Measurements from ENCODE around the gene KCNG4. TPM values are rescaled to one million over a fixed set of nuclear protein-coding genes. Genes with fewer than 3 reads are reported as not detected.
A peak's percentile ranks its signal among the peaks of the same experiment; 100 is the strongest.

KCNG4 gene
- total and polyA plus RNA-seq, 2 experiments from 2014 or later: 0.07 TPM; not detected in 1

DNA sequence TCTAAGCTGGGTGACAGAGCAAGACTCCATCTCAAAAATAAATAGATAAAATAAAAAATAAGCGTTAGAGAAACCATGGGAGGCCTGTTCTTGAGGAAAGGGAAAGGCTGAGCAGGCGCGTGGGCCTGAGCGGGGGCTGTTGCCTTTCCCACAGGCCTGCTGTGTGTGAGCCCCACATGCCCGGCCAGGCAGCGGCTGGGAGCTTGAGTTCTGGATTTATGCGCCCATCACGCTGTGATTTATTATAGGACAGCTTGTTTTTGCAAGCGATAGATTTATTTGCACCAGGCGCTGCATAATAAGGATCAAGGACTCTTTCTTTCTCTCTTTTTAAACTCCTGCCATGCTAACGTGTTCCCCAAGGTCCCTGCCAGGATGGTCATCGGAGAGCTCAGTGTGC is 40.1 kb upstream of the KCNG4 start:
- Histone ChIP-seq H3K27me3 (ENCODE audit: insufficient read depth) (no peaks in the 10 kb centered on the region), H4K20me1 (replicated peaks; ENCODE audit: insufficient read depth) (no peaks in the 10 kb centered on the region), H3K27ac (ENCODE audit: low read depth) (no peak overlapping the region), H3F3A (replicated peaks; ENCODE audit: low read depth) (peaks cover 5% of the 10 kb centered on the region), H2AFZ (peak overlapping the region; percentile 43; the same call in 1 of the 2 replicates), H3K4me3 (no peak overlapping the region), H3K79me2 (replicated peaks; ENCODE audit: insufficient read depth) (no peaks in the 10 kb centered on the region), H3K4me2 (no peak overlapping the region), H3K9me2 (ENCODE audit: insufficient read depth) (no peaks in the 10 kb centered on the region), H3K4me1 (ENCODE audit: insufficient read depth) (peaks cover 22% of the 10 kb centered on the region), H3K36me3 (ENCODE audit: insufficient read depth) (no peaks in the 10 kb centered on the region)
- ATAC-seq: no peak
- Mint-ChIP-seq H3K4me3 (no peak overlapping the region), H3K9me3 (no peaks in the 10 kb centered on the region), H3K36me3 (ENCODE audit: low read depth) (no peaks in the 10 kb centered on the region), H3K27me3 (ENCODE audit: insufficient read depth, low read depth, poor library complexity) (peaks cover 12% of the 10 kb centered on the region), H3K4me1 (peaks cover 29% of the 10 kb centered on the region), H3K27ac (no peak overlapping the region)
- TF ChIP-seq JUNB (IDR thresholded peaks at IDR 0.05; ENCODE audit: unreplicated experiment) (no peak), ZNF331 (CRISPR knock-in tag; IDR thresholded peaks at IDR 0.05; ENCODE audit: low read depth) (no peak), CREB1 (CRISPR knock-in tag; IDR thresholded peaks at IDR 0.05; ENCODE audit: low read depth) (no peak), NANOG (IDR thresholded peaks at IDR 0.05; ENCODE audit: borderline replicate concordance) (no peak), STAT1 (IDR thresholded peaks at IDR 0.05; ENCODE audit: unreplicated experiment) (no peak), EZH2 (IDR thresholded peaks at IDR 0.05; ENCODE audit: low read depth, unreplicated experiment) (no peak), POLR2AphosphoS5 (IDR thresholded peaks at IDR 0.05; ENCODE audit: low read depth) (no peak), EZH2phosphoT487 (IDR thresholded peaks at IDR 0.05; ENCODE audit: unreplicated experiment) (no peak), ZNF114 (CRISPR knock-in tag; IDR thresholded peaks at IDR 0.05) (no peak)
- TF ChIP-seq, protein P1, sequence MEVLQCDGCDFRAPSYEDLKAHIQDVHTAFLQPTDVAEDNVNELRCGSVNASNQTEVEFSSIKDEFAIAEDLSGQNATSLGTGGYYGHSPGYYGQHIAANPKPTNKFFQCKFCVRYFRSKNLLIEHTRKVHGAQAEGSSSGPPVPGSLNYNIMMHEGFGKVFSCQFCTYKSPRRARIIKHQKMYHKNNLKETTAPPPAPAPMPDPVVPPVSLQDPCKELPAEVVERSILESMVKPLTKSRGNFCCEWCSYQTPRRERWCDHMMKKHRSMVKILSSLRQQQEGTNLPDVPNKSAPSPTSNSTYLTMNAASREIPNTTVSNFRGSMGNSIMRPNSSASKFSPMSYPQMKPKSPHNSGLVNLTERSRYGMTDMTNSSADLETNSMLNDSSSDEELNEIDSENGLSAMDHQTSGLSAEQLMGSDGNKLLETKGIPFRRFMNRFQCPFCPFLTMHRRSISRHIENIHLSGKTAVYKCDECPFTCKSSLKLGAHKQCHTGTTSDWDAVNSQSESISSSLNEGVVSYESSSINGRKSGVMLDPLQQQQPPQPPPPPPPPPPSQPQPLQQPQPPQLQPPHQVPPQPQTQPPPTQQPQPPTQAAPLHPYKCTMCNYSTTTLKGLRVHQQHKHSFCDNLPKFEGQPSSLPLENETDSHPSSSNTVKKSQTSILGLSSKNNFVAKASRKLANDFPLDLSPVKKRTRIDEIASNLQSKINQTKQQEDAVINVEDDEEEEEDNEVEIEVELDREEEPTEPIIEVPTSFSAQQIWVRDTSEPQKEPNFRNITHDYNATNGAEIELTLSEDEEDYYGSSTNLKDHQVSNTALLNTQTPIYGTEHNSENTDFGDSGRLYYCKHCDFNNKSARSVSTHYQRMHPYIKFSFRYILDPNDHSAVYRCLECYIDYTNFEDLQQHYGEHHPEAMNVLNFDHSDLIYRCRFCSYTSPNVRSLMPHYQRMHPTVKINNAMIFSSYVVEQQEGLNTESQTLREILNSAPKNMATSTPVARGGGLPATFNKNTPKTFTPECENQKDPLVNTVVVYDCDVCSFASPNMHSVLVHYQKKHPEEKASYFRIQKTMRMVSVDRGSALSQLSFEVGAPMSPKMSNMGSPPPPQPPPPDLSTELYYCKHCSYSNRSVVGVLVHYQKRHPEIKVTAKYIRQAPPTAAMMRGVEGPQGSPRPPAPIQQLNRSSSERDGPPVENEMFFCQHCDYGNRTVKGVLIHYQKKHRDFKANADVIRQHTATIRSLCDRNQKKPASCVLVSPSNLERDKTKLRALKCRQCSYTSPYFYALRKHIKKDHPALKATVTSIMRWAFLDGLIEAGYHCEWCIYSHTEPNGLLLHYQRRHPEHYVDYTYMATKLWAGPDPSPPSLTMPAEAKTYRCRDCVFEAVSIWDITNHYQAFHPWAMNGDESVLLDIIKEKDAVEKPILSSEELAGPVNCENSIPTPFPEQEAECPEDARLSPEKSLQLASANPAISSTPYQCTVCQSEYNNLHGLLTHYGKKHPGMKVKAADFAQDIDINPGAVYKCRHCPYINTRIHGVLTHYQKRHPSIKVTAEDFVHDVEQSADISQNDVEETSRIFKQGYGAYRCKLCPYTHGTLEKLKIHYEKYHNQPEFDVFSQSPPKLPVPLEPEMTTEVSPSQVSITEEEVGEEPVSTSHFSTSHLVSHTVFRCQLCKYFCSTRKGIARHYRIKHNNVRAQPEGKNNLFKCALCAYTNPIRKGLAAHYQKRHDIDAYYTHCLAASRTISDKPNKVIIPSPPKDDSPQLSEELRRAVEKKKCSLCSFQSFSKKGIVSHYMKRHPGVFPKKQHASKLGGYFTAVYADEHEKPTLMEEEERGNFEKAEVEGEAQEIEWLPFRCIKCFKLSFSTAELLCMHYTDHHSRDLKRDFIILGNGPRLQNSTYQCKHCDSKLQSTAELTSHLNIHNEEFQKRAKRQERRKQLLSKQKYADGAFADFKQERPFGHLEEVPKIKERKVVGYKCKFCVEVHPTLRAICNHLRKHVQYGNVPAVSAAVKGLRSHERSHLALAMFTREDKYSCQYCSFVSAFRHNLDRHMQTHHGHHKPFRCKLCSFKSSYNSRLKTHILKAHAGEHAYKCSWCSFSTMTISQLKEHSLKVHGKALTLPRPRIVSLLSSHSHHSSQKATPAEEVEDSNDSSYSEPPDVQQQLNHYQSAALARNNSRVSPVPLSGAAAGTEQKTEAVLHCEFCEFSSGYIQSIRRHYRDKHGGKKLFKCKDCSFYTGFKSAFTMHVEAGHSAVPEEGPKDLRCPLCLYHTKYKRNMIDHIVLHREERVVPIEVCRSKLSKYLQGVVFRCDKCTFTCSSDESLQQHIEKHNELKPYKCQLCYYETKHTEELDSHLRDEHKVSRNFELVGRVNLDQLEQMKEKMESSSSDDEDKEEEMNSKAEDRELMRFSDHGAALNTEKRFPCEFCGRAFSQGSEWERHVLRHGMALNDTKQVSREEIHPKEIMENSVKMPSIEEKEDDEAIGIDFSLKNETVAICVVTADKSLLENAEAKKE (CRISPR knock-in tag; IDR thresholded peaks at IDR 0.05): no peak
- TF ChIP-seq, protein P2, sequence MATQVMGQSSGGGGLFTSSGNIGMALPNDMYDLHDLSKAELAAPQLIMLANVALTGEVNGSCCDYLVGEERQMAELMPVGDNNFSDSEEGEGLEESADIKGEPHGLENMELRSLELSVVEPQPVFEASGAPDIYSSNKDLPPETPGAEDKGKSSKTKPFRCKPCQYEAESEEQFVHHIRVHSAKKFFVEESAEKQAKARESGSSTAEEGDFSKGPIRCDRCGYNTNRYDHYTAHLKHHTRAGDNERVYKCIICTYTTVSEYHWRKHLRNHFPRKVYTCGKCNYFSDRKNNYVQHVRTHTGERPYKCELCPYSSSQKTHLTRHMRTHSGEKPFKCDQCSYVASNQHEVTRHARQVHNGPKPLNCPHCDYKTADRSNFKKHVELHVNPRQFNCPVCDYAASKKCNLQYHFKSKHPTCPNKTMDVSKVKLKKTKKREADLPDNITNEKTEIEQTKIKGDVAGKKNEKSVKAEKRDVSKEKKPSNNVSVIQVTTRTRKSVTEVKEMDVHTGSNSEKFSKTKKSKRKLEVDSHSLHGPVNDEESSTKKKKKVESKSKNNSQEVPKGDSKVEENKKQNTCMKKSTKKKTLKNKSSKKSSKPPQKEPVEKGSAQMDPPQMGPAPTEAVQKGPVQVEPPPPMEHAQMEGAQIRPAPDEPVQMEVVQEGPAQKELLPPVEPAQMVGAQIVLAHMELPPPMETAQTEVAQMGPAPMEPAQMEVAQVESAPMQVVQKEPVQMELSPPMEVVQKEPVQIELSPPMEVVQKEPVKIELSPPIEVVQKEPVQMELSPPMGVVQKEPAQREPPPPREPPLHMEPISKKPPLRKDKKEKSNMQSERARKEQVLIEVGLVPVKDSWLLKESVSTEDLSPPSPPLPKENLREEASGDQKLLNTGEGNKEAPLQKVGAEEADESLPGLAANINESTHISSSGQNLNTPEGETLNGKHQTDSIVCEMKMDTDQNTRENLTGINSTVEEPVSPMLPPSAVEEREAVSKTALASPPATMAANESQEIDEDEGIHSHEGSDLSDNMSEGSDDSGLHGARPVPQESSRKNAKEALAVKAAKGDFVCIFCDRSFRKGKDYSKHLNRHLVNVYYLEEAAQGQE (IDR thresholded peaks at IDR 0.05; ENCODE audit: unreplicated experiment): no peak
- TF ChIP-seq, protein P3, sequence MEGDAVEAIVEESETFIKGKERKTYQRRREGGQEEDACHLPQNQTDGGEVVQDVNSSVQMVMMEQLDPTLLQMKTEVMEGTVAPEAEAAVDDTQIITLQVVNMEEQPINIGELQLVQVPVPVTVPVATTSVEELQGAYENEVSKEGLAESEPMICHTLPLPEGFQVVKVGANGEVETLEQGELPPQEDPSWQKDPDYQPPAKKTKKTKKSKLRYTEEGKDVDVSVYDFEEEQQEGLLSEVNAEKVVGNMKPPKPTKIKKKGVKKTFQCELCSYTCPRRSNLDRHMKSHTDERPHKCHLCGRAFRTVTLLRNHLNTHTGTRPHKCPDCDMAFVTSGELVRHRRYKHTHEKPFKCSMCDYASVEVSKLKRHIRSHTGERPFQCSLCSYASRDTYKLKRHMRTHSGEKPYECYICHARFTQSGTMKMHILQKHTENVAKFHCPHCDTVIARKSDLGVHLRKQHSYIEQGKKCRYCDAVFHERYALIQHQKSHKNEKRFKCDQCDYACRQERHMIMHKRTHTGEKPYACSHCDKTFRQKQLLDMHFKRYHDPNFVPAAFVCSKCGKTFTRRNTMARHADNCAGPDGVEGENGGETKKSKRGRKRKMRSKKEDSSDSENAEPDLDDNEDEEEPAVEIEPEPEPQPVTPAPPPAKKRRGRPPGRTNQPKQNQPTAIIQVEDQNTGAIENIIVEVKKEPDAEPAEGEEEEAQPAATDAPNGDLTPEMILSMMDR (conservative IDR thresholded peaks at IDR 0.05; ENCODE audit: low read depth in 2 of 2): no peak
- TF ChIP-seq, protein P4, sequence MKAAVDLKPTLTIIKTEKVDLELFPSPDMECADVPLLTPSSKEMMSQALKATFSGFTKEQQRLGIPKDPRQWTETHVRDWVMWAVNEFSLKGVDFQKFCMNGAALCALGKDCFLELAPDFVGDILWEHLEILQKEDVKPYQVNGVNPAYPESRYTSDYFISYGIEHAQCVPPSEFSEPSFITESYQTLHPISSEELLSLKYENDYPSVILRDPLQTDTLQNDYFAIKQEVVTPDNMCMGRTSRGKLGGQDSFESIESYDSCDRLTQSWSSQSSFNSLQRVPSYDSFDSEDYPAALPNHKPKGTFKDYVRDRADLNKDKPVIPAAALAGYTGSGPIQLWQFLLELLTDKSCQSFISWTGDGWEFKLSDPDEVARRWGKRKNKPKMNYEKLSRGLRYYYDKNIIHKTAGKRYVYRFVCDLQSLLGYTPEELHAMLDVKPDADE (IDR thresholded peaks at IDR 0.05): no peak
- no peak for DNase-seq (ENCODE audit: low spot score)

All from GM23338 (cell line).